NCI-H2029 treated with DMSO at 0.1 percent for 48 hours (cell line): ENCODE results near the gene RGPD4.
"Not testable (repeated sequence)": the region's sequence is repeated elsewhere in the genome, so short reads cannot be mapped to it uniquely, and the experiment has no call there.

Source experiments
- DNase-seq: peaks from one replicate; lab custom pipeline; 2025; lab: John Stamatoyannopoulos, UW

RGPD4 gene

DNA sequence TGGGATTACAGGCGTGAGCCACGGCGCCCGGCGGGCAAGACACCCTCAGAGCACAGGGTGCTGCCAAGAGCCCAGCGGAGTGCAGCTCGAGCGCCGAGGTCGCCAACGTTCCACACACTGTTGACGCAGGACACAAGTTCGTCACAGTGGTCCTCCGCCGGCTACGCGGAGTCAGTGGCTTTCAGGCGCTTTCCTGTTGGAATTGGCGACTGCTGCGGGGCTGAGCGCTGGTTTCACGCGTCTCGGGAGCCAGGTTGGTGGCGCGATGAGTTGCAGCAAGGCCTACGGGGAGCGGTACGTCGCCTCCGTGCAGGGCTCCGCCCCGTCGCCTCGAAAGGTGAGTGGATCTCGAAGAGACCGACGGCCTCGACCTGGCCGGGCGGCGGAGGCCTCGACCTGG, at the start of gene RGPD4:
RGPD4 (plus strand) TSS at position 144 of the 400 bp plus-strand sequence; CDS start at position 266, 122 bp downstream.
- DNase-seq: not testable (repeated sequence)

DNA sequence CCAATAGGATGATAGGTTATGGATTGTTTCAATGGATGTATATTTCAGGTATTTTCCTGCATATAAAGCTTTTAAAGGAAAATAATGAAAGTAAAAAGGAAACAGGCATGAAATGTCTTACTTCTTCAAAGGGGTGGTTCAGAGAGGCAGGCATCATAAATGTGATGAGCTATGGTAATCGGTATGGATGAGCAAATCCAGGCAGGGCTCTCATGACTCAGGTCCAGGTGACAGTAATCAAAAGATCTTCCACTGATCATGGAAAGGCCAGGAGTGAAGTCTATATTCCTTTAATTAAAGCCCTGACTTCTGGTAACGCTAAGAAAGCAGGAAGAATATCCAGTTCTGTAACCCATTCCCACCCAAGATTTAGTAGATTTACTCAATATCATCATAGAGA, 48.7 kb upstream of the RGPD4 start:
- DNase-seq: no peak

DNA sequence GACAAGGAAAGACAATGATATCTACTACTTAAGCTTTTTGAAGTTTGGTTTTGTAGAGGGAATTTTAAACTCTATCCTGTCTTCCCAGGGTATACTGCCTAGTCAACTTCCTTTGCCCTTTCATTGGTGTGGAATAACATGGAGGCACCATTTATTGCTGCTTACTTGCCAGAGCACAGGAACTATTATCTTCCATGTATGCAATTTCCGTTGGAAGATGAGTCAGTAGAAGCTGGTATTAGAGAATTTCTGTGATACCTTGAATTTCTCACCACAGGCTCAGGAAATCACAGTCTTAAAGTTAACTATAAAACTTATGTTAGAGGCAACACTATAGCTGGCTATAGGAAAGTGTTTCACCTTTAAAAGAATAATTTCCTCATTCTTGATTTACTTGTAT, 40.9 kb upstream of the RGPD4 start:
- DNase-seq: no peak

DNA sequence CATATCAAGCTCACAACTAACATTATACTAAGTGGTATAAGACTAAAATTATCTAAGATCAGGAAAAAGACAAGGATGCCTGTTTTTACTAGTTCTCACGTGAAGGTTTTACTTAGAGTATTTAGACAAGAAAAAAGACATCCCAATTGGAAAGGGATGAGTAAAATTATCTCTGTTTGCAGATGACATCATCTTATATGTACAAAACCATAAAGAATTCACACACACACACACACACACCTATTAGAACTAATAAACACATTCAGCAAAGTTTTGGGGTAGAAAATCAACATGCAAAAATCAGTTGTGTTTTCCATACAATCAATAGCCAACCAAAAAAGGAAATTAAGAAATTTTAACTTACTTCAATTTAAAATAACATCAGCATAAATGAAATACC, 35.9 kb upstream of the RGPD4 start:
- no peak for DNase-seq

DNA sequence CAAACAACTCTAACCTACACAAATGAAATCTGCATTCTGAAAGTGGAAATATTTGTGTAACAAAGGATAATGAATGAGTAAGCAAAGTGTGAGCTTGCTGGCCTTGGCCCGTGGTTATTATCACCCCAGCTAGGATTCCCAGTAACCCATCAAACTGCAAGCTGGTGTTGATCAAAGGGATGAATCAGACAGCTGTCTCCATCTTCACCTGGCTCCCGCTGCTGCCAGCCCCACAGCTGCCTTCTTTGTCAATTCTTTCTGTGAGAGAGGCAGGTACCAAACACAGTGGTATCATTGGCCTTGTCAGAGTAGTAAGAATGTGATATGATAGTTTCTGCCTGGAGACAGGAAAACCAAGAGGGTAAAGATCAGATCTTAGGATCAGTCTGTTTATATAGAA, 25.2 kb upstream of the RGPD4 start:
- DNase-seq: no peak

DNA sequence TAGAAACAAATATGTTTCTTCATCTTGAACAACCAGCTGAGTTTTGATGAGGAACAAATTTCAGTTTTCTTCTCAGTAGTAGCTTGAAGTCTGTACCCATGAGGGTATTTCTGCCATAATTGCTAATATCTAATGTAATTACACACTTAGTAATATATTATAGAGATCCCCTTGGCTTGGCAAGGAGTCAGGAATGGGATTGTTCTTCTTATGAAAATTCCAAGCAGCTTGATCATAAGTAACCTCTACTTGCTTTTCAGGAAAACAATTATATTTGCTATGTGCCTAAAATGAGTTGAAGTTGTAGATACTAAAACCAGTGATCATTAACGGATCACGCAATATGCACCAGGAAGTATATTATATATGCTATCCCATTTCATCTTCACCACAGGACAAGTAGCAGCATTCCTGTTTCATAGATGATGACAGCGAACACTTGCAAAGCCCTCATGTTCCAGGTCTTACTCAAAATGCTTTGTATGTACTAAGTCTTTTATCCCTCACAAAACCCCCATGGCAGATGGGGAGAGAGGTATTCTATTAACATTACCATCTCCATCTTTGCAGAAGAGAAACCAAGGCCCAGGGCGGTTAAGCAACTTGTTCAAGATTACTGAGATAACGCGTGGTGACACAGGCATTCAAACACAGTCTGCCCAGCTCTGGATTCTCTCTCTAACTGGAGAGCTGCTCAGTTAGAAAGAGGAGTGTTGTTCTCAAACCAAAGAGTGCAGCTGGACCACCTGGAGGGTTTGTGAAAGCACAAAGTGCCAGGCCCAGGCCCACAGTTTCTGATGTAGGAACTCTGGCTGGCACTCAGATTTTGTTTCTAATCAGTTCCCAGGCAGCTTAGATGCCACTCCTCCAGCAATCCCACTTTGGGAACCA, 21.8 kb upstream of the RGPD4 start:
- DNase-seq: no peak

DNA sequence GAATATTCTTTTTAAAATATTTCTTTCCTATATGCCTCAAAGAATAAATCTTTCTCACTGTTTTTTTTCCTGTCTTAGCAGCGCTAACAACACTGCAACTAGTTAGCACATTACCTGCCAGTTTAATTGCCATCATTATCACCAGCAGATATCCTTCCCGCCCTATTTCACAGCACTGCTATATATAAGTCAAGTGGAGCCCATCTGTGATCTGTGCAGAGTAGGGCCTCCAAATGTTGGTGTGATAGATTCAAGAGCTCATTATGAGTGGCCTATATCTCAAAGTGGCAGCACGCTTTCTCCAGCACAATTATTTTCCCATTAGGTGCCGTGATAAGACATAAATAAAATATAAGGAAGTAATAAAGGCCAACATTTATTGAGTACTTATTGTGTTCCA, 19.8 kb upstream of the RGPD4 start:
- no peak for DNase-seq

DNA sequence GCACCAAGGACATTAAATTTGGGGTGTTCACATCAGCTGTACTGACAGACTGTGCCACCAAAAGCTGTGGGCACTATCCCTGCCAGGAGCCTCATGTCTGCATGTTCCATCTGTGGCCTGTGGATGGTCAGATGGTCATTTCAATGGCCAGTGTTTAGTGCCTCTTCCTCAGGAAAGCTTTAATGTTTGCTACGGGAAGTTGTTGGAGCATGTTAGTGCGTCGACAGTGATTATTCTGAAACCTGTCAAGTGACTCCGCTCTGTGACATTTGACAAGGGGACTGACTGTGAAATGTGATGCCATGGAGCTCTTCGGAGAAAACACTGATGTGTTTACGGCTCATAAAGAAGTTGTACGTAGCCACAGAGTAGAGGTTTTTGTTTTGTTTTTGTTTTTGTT, 18.7 kb upstream of the RGPD4 start:
- no peak for DNase-seq

DNA sequence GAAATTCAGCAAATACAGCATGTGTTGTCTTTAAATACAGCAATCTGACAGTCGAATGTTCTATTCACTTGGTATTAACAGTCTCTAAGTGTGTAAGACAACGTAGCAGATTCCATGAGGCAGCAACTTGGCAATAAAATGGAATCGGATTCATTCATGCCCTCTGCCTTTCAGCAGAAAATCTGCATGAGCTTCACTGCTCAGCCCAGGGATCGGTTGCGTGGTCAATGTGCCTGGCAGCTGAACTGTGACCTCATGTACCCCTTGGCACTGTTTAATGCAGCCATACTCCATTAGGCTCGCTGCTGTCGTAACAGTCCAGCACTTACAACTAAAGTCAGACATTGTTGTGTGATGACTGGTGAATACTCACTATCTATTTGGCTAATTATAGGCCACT, 17.7 kb upstream of the RGPD4 start:
- peak; percentile 76 for DNase-seq

DNA sequence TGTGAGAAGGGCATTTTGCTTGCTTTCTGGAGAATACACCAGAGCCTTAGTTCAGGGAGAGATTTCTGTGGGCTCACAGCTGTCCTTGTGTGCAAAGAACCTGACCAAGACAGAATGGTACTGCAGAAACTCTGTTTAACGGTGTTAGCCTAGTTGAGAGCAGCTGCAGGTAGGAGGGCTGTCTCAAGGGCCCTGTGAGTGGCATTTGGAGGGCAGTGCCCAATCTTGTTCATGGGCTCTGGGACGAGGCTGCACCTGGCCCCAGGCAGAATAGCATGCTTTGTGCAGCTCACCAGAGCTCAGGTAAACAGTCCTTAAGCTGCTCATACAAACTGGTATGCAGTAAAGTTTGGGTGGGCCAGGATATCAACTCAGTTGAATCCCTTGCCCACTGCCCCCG, 16.9 kb upstream of the RGPD4 start:
- DNase-seq: peak; percentile 86

DNA sequence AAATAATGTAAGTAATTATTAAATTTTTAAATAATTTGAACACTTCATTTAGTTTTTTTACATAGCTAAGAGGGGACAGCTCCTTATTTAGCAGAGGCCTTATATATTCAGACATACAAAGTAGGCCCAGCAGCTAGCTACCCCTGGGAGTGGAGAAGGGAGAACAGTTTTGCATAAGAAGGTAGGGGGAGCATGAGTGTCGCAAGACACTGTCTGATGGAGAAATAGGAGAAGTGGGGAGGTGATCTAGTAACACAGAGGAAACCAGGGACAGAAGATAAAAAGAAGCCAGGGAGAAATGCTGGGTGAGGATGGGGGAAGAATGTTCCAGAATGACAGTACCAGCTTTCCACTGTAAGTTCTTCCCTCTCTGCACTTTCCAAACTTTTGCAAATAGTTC, 16.0 kb upstream of the RGPD4 start:
- no peak for DNase-seq

DNA sequence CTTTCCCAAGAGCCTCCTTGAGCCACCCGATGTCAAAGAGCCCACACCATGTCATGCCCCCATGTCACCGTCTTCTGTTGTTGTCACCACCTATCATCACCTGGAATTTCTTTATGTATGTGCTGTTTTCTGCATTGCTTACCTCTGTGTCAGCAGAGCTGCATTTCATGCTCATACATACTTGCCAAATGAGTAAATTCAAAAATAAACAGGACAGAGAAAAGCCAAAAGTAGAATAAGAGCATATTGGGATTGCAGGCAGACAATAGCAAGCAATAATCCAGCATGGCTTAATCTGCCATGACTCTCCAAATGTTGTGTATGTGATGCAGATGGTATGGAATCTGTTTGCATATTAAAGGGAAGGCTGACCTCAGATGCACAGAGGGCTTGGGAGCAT, 15.3 kb upstream of the RGPD4 start:
- no peak for DNase-seq

DNA sequence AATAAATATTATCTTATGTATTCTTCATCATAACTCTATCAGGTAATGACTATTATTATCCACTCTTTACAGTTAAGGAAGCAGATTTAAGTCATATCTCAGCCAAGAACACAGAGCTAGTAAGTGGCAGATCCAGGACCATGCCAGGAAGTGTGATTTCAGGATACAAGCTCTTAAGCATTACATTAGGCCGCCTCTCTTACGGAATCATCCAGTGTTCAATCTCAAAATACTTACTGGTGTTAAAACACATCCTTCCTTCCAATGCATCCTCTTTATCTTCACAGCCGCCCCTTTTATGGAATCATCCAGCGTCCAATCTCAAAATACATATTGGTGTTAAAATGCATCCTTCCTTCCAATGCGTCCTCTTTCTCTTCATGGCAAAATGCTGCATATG, 14.7 kb upstream of the RGPD4 start:
- no peak for DNase-seq

DNA sequence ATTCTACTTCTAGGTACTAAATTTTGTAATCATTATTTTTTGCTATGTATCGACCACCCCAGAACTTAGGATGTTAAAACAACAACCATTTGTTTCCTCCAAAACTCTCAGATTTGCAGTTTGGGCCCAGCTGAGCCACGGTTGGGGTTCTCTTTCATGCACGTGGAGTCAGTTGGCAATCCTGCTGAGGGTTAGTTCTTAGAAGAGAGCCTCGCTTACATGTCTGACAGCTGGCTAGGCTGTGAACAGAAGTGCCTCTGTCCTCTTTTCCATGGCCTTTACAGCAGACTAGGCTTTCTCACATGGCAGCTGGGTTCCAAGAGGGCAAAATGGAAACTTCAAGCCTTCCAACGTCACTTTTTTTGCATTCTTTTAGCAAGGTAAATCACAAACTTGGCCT, 9.3 kb upstream of the RGPD4 start:
- no peak for DNase-seq

DNA sequence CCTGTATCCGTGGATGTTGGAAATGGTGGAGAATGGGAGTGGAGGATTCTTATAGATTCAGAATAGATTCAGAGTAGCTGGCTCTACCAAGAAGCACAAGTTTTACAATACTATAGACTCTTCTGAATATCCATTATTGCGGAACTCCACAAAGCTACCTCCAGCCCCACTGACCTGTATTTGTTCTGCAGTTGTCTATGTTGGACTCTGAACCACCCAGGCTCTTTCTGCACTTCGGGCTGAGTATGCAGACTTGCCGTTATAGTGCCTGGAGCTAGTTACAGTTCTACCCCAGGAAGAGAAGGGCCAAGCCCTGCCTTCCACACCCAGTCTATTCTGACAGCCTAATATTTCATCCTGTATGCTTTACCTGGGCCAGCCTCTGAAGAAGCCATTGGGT, 4.4 kb upstream of the RGPD4 start:
- DNase-seq: no peak

DNA sequence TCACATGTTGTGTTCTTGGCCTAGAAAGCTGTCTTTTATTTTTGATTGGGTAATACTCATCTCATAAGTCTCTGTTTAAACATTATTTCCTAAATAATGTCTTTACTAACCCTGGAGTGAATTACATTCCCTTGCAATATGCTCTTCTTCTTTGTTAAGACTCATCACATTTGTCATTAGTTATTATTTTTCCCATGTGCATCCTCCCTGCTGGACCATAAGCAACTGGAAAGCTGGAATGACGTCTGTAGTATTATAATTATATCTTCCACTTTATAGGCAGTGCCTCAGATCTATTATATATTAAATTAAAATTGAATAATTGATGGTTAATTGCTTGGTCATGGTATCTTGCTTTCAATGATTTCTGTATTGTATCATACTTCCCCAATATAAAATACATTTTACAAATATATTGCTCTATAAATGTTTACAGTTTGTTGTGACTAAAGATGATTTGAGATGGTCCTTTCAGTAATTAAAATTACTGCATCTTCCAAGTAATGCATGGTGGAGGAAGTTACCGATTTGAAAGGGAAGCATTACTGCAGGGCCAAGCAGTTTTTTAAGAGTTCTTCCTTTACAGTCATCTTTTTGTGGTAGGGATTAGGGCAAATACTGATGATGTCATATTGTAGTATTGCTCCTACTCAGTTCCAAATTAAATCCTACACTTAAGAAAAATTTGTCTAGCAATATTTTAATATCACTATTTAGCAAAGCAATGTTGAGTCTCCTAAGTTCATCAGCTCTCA, 2.1 kb upstream of the RGPD4 start:
- DNase-seq: no peak

DNA sequence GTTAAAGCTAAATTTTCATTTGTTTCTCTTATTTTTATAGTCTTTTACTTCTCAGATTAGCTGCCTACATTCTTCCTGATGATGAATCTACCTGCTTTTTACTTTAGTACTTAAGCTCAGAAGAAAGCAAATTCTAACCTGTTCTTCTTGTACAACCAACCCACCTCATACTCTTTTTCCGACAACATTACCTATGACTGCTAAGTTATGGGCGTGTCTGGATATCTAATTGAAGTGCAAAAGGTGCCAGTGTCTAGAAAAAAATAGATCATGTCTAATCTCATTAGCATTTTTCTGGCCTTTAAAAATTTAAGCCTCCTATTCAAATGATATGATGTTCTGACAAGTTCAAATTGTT, 1.5 kb upstream of the RGPD4 start:
- no peak for DNase-seq

DNA sequence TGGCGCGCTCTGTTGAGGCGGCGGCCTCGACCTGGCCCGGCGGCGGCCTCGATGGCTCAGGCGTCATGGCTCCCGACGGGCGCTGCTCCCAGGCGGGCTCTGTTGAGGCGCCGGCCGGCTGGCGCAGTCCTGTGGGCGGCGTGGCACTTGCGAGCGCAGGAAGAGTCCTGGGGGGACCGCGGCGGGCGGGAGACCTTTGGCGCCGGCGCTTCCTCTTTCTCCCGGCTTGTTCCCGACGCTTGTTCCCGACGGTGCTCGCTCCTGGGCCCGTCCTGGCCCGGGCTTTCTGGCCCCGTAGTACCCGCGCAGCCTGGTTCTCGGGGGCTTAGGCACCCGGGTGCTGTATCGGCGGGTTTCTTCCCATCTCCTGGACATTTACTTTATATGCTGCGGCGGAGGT, 2.8 kb downstream of the RGPD4 start:
- DNase-seq: not testable (repeated sequence)

DNA sequence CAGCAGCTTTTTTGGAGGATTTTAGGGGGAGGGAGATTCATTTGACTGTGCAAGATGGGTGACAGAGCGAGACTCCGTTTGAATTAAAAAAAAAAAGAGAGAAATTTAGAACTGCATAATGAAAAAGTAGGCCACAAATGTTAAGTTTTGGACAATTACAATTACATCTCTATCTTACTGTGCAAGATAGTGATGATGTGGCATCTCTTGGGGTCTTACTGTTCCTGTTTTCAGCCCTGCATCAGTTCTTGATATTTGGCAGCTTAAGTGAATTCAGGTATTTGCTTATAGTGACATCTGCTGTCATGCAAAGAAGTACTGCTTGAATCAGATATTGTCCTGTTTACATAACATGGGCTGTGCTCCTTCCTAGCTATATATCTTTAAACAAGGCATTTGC, 6.5 kb downstream of the RGPD4 start:
- DNase-seq: not testable (repeated sequence)

DNA sequence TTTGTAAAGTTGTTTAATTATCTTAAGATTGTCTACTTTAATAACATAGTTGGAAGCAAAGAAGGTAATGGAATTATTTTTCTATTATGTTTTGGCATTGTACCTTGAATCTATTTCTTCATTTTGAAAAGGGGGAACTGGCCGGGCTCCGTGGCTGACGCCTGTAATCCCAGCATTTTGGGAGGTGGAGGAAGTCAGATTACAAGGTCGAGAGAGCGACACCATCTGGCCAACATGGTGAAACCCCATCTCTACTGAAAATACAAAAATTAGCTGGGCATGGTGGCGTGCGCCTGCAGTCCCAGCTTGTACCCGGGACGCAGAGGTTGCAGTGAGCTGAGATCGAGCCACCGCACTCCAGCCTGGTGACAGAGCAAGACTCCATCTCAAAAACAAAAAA, 6.9 kb downstream of the RGPD4 start:
- DNase-seq: not testable (repeated sequence)

DNA sequence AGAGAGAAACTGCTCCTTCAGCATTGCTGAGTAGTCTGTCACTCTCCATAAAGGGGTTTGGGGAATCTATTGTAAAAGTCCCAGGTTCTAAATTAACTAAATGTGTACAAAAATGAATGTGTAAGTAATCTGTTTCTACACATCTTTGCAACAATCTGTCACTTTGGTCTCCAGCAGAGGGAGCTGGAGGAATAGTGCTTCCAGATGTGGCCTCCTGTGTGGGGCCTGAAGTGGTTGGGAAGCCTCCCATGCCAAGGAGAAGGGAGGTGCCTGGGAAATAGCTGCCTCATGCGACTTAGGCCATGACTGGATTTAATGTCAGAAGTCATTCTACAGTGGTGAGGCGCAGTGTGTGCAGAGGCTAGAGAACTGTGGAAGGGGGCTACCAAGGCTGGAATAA, 89.4 kb downstream of the RGPD4 start:
- DNase-seq: not testable (repeated sequence)

DNA sequence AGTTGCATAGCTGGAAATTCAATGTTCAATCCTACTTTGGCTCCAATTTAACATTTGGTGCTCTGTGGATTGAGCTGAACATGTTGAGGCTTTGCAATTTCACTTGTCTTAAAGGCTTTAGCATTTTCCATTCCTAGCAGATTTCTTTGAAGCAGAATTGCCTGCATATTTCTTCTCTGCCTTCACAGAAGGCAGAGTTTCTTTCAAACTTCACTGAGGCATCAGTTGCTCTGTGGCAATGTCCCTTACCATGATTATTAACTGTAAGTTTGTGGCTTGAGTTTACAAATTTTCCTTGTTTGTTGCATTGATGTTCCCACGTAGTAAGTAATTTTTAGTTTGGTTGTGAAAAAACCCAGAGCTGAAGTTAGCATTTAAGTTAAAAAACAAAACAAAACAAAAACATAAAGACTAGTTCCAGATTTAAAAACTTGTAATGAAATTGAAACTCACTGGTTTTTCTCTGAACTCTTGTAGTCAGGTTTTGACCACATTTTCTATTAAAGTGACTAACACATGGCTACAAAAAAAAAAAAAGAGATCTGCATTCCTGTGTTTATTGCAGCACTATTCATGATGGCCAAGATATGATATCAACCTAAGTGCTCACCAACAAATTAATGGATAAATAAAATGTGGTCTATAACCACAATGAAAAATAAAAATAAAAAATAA, 90.1 kb downstream of the RGPD4 start:
- DNase-seq: not testable (repeated sequence)

DNA sequence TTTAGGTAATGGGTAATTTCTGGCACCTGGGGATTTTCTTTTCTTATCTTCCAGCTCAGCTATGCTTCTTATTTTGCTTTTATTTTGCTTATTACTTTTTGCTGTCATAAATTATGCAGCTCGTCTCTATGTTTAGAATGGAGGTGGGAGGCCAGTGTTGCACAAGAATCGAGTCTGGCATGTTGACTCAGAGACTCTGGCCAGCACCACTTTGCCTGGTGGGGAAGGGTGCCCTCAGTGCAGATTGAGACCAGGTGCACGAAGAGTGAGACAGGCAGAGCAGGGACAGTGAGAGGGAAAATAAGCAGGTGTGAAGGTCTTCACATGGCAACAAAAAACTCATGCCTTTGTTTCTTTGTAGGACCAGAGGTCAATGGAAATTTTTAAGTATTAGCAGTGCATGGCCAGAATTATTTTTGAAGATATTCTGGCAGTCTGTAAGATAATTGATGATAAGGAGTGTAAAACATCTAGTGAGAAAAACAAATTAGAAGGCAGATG, 100.4 kb downstream of the RGPD4 start:
- no peak for DNase-seq
